Skeletal muscle satellite cell (primary cell): ENCODE measurements around the gene FCHSD2.
A peak's percentile ranks its signal among the peaks of the same experiment; 100 is the strongest.

Experiments used
- H3K27me3 ChIP-seq: 2 replicates; pipeline ENCODE4 v1.7.0; 2013; ENCODE audit warnings: low read length; ENCODE audit not compliant: control insufficient read depth, insufficient read depth
- H3K36me3 ChIP-seq: 2 replicates; pipeline ENCODE4 v1.7.0; 2013; ENCODE audit warnings: mild to moderate bottlenecking, control low read depth, low read length; ENCODE audit not compliant: insufficient read depth
- H3K4me1 ChIP-seq: 2 replicates; pipeline ENCODE4 v1.7.0; 2013; ENCODE audit warnings: low read length; ENCODE audit not compliant: control insufficient read depth, insufficient read depth
- H3K4me2 ChIP-seq: 2 replicates; pipeline ENCODE4 v1.7.0; 2013; ENCODE audit warnings: mild to moderate bottlenecking, low read length
- H3K4me3 ChIP-seq: 2 replicates; pipeline ENCODE4 v1.7.0; 2013; ENCODE audit warnings: low read length
- H3K9ac ChIP-seq: 2 replicates; pipeline ENCODE4 v1.7.0; 2013; ENCODE audit warnings: mild to moderate bottlenecking, low read depth, low read length, moderate library complexity
- H3K9me3 ChIP-seq: replicated peaks from 2 replicates; pipeline ENCODE4 v1.7.0; 2013; ENCODE audit warnings: mild to moderate bottlenecking, control low read depth, low read length

The FCHSD2 gene

GRCh38 chr11:73182824-73183321 is 40.8 kb upstream of the FCHSD2 start:
- H3K27me3 ChIP-seq: peaks cover 5% of the 10 kb centered on the region
- H3K4me1 ChIP-seq: peaks cover 22% of the 10 kb centered on the region

GRCh38 chr11:73178681-73179080 is 36.6 kb upstream of the FCHSD2 start:
- Histone ChIP-seq H3K9me3 (no peaks in the 10 kb centered on the region), H3K36me3 (no peaks in the 10 kb centered on the region), H3K4me2 (no peak overlapping the region), H3K27me3 (peaks cover 5% of the 10 kb centered on the region), H3K4me1 (peaks cover 13% of the 10 kb centered on the region), H3K9ac (no peak overlapping the region), H3K4me3 (no peak overlapping the region)

More at GRCh38 chr11:73182824-73183321, 40.8 kb upstream of the FCHSD2 start:
- Histone ChIP-seq H3K9ac (no peak overlapping the region), H3K36me3 (no peaks in the 10 kb centered on the region), H3K4me3 (no peak overlapping the region), H3K9me3 (no peaks in the 10 kb centered on the region), H3K4me2 (no peak overlapping the region)

- H3K4me2 ChIP-seq: peak overlapping the region; percentile 61
- peaks cover 5% of the 10 kb centered on the region for H3K27me3 ChIP-seq
- H3K36me3 ChIP-seq: no peaks in the 10 kb centered on the region
- peak overlapping the region; percentile 22 for H3K9ac ChIP-seq
- peak overlapping the region; percentile 26 for H3K4me3 ChIP-seq
- peaks cover 15% of the 10 kb centered on the region for H3K4me1 ChIP-seq
- no peaks in the 10 kb centered on the region for H3K9me3 ChIP-seq
These were observed 35.8 kb upstream of the FCHSD2 start for GRCh38 chr11:73177778-73178539.

GRCh38 chr11:73177380-73177777 is 35.3 kb upstream of the FCHSD2 start:
- Histone ChIP-seq H3K4me1 (peaks cover 15% of the 10 kb centered on the region), H3K27me3 (peaks cover 5% of the 10 kb centered on the region), H3K4me3 (peak overlapping the region; percentile 26), H3K36me3 (no peaks in the 10 kb centered on the region), H3K4me2 (peak overlapping the region; percentile 61), H3K9me3 (no peaks in the 10 kb centered on the region), H3K9ac (peak overlapping the region; percentile 22)

GRCh38 chr11:73176874-73177155 is 34.7 kb upstream of the FCHSD2 start:
- H3K36me3 ChIP-seq: no peaks in the 10 kb centered on the region
- H3K9me3 ChIP-seq: no peaks in the 10 kb centered on the region
- no peak overlapping the region for H3K9ac ChIP-seq
- no peak overlapping the region for H3K4me3 ChIP-seq
- H3K27me3 ChIP-seq: peaks cover 5% of the 10 kb centered on the region
- peaks cover 15% of the 10 kb centered on the region for H3K4me1 ChIP-seq
- H3K4me2 ChIP-seq: no peak overlapping the region

GRCh38 chr11:73176145-73176873 is 34.2 kb upstream of the FCHSD2 start:
- Histone ChIP-seq H3K36me3 (no peaks in the 10 kb centered on the region), H3K9ac (no peak overlapping the region), H3K4me2 (no peak overlapping the region), H3K4me3 (no peak overlapping the region), H3K9me3 (no peaks in the 10 kb centered on the region), H3K4me1 (peaks cover 18% of the 10 kb centered on the region), H3K27me3 (peaks cover 5% of the 10 kb centered on the region)

- H3K4me3 ChIP-seq: no peak overlapping the region
- H3K4me1 ChIP-seq: peaks cover 18% of the 10 kb centered on the region
- H3K4me2 ChIP-seq: no peak overlapping the region
- H3K36me3 ChIP-seq: no peaks in the 10 kb centered on the region
- H3K27me3 ChIP-seq: peaks cover 5% of the 10 kb centered on the region
- H3K9ac ChIP-seq: no peak overlapping the region
- H3K9me3 ChIP-seq: no peaks in the 10 kb centered on the region
These were observed 33.5 kb upstream of the FCHSD2 start for GRCh38 chr11:73175551-73176144.

- no peak overlapping the region for H3K4me3 ChIP-seq
- no peak overlapping the region for H3K4me2 ChIP-seq
- no peak overlapping the region for H3K9ac ChIP-seq
- H3K27me3 ChIP-seq: peaks cover 5% of the 10 kb centered on the region
- H3K36me3 ChIP-seq: no peaks in the 10 kb centered on the region
- peaks cover 18% of the 10 kb centered on the region for H3K4me1 ChIP-seq
- H3K9me3 ChIP-seq: no peaks in the 10 kb centered on the region
These were observed 32.3 kb upstream of the FCHSD2 start for GRCh38 chr11:73174495-73174791.

- Histone ChIP-seq H3K4me3 (no peak overlapping the region), H3K27me3 (peaks cover 5% of the 10 kb centered on the region), H3K4me2 (no peak overlapping the region), H3K36me3 (no peaks in the 10 kb centered on the region), H3K9ac (no peak overlapping the region), H3K4me1 (peaks cover 18% of the 10 kb centered on the region), H3K9me3 (no peaks in the 10 kb centered on the region)
These were observed 31.8 kb upstream of the FCHSD2 start for GRCh38 chr11:73173755-73174494.

- H3K27me3 ChIP-seq: no peaks in the 10 kb centered on the region
- H3K4me2 ChIP-seq: no peak overlapping the region
- no peak overlapping the region for H3K9ac ChIP-seq
- H3K4me3 ChIP-seq: no peak overlapping the region
- no peaks in the 10 kb centered on the region for H3K36me3 ChIP-seq
- no peaks in the 10 kb centered on the region for H3K9me3 ChIP-seq
- H3K4me1 ChIP-seq: peaks cover 18% of the 10 kb centered on the region
These were observed 31.0 kb upstream of the FCHSD2 start for GRCh38 chr11:73172992-73173656.
